Small intestine (tissue), 7 donors: ENCODE measurements around the gene BLNK. TPM values are rescaled to one million over a fixed set of nuclear protein-coding genes. Genes with fewer than 3 reads are reported as not detected.

Experiments used
- DNase-seq, 2 donors: peaks; one replicate each; pipeline versions ENCODE4 v3.0.0 to v3.0.0-alpha.2; 2013
- FAIRE-seq: peaks from 2 replicates; lab custom pipeline; 2012; peaks lifted over from hg19 to GRCh38; lab: Jason Lieb, UNC
- H3K27ac ChIP-seq, 3 donors: one replicate each; pipeline ENCODE4 v1.5.1; 2013; ENCODE audit warnings: low read length in 2 of 3, mild to moderate bottlenecking in 2 of 3, control low read depth in 1 of 3, inconsistent platforms in 1 of 3, low read depth in 1 of 3, moderate library complexity in 1 of 3
- H3K27me3 ChIP-seq, 3 donors: one replicate each; pipeline ENCODE4 v1.6.1; 2013; ENCODE audit warnings: low read length in 3 of 3, inconsistent platforms in 1 of 3; ENCODE audit not compliant: control insufficient read depth in 3 of 3, insufficient read depth in 3 of 3
- H3K36me3 ChIP-seq, 3 donors: one replicate each; pipeline ENCODE4 v1.6.1; 2013; ENCODE audit warnings: low read length in 3 of 3, inconsistent platforms in 1 of 3, low read depth in 1 of 3, mild to moderate bottlenecking in 1 of 3, moderate library complexity in 1 of 3; ENCODE audit not compliant: control insufficient read depth in 3 of 3, insufficient read depth in 2 of 3
- H3K4me1 ChIP-seq, 3 donors: one replicate each; pipeline ENCODE4 v1.6.1; 2013; ENCODE audit warnings: low read length in 2 of 3, inconsistent platforms in 1 of 3, low read depth in 1 of 3, mild to moderate bottlenecking in 1 of 3, moderate library complexity in 1 of 3; ENCODE audit not compliant: control insufficient read depth in 3 of 3, insufficient read depth in 2 of 3
- H3K4me3 ChIP-seq, 3 donors: one replicate each; pipeline ENCODE4 v1.5.1; 2013; ENCODE audit warnings: low read length in 3 of 3, control low read depth in 1 of 3, inconsistent platforms in 1 of 3, low read depth in 1 of 3, mild to moderate bottlenecking in 1 of 3, moderate library complexity in 1 of 3
- H3K9me3 ChIP-seq, 2 donors: one replicate each; pipeline ENCODE4 v1.6.1; 2013; ENCODE audit warnings: low read depth in 1 of 2, low read length in 1 of 2; ENCODE audit not compliant: control insufficient read depth in 2 of 2, insufficient read depth in 1 of 2
- WGBS, 3 donors: extraction: QIAGEN DNeasy Blood & Tissue Kit; methylation state at CpG; one replicate each; pipeline ENCODE4 v1.1.7; 2013; 5-methylcytosine and 5-hydroxymethylcytosine counted together
- polyA plus RNA-seq, 4 donors: library from polyadenylated mRNA; stranded (reverse) in 3 of 4; unstranded in 1 of 4; fragments of 200-250 nt in 3 of 4; fragments of 120-200 nt in 1 of 4; gene quantifications; one replicate each; pipeline versions ENCODE4 v1.2.1 to v1.2.3, GENCODE V29; 2013
- donor health status: healthy with polysubstance abuse.
- donor health status: control.
- donor health status: control.
- donor health status: Bipolar disorder and iron deficiency.
- donor health status: healthy.

The BLNK gene
- polyA plus RNA-seq, 4 donors, result 26.7 to 69.3 (median 41.7) TPM

DNA sequence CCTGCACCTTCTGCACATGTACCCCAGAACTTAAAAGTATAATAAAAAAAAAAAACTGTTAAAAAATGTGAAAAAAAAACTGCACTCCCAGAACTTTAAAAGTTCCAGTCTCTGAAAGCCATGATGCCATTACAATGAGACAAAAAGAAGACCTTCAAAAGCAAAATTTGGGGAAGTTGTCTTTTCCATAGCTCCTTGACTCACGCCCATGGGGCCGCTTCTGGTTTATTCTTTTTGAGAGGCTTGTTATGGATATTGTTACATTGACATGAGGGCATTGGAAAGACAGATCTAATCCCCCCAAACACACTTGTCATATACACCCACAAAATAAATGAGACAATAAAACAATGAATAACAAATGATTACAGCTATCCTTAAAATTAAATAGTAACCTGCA lies 798 bp downstream of the BLNK start:
- Histone ChIP-seq H3K27me3 (no peaks in the 10 kb centered on the region), H3K9me3 (peaks cover 0 to 4% of the 10 kb centered on the region in 2 donors), H3K27ac (peak overlapping the region; percentile 45 to 83 (median 82)), H3K36me3 (peaks cover 0 to 7% (median 0%) of the 10 kb centered on the region in 3 donors), H3K4me1 (peaks cover 4 to 48% (median 6%) of the 10 kb centered on the region in 3 donors), H3K4me3 (peak overlapping the region in 2 of 3 donors; percentile 49 to 50)
- FAIRE-seq (no peak), DNase-seq (peak in 1 of 2 donors; percentile 22)
- 20 to 53% (median 29%) methylated on average over 2 of the region's 2 CpGs for WGBS, 3 donors

- peak overlapping the region; percentile 68 to 89 (median 83) for H3K27ac ChIP-seq
- H3K27me3 ChIP-seq, result no peaks in the 10 kb centered on the region
- H3K9me3 ChIP-seq, result peaks cover 0 to 4% of the 10 kb centered on the region in 2 donors
- peak overlapping the region in 2 of 3 donors; percentile 49 to 50 for H3K4me3 ChIP-seq
- FAIRE-seq (no peak), DNase-seq (peak; percentile 45 to 80)
- WGBS, 3 donors, result 15 to 55% (median 30%) methylated on average over 6 of the region's 6 CpGs
- peaks cover 0 to 7% (median 0%) of the 10 kb centered on the region in 3 donors for H3K36me3 ChIP-seq
- H3K4me1 ChIP-seq, result peaks cover 4 to 48% (median 9%) of the 10 kb centered on the region in 3 donors
Observed at GRCh38 chr10:96269438-96270300, 1.7 kb downstream of the BLNK start.

DNA sequence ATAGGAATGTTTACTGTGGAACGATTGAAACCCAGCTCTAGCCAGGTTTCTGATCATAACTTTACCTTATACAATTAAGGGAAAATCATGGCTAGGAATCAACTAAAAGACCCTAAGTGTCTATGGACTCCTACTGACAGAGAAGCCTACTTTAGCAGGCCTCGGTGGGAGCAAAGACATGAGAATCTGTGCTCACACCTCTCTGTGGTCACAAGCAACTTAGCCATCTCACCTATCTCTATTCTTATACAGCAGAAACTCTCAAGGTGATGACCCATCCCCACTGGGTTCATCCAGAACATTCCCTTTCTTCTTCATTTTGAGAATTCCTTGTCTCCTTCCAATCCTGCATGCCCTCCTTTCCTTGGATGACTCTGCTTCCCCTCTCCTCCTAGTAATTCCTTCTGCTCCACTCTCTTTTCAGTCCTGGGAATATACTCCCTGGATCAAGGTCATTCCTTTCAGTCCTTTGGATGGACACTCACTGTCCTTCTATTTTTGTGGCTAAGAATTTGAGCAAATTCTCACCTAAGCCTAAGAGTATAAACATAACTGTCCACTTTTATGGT lies 2.9 kb downstream of the BLNK start:
- Histone ChIP-seq H3K27me3 (no peaks in the 10 kb centered on the region), H3K4me3 (peak overlapping the region in 1 of 3 donors; percentile 31), H3K9me3 (peaks cover 0 to 4% of the 10 kb centered on the region in 2 donors), H3K4me1 (peaks cover 4 to 50% (median 18%) of the 10 kb centered on the region in 3 donors), H3K27ac (peak overlapping the region in 1 of 3 donors; percentile 74), H3K36me3 (peaks cover 0 to 11% (median 0%) of the 10 kb centered on the region in 3 donors)
- FAIRE-seq (no peak), DNase-seq (no peak)
- 37 to 67% (median 41%) methylated on average over 2 of the region's 2 CpGs for WGBS, 3 donors

DNA sequence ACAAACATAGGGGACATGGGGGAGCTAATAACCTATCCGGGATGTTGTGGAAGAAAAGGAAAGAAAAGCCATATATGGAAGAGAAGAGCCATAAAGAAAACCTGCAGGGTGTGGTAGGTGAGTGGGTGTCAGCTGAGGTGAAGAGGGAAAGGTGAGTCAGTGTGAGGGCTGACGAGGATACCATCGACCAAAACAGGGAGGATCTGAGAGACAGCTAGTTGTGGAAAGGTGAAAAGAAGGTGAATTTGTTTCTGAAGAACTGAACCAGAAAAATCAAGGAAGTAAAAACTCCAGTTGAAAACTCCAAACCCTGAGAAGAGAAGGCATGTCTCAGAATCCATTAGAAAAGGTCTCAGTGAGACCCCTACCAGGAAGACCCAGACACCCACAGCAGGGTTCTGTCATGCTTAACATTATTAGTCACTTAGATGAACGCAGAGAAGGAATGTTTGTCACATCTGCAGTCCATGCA lies 4.1 kb downstream of the BLNK start:
- peak; percentile 58 to 76 for DNase-seq
- Histone ChIP-seq H3K9me3 (peaks cover 0 to 4% of the 10 kb centered on the region in 2 donors), H3K36me3 (peaks cover 0 to 15% (median 0%) of the 10 kb centered on the region in 3 donors), H3K4me3 (peak overlapping the region in 1 of 3 donors; percentile 39), H3K27ac (peak overlapping the region in 2 of 3 donors; percentile 67 to 77), H3K27me3 (no peaks in the 10 kb centered on the region), H3K4me1 (peaks cover 4 to 50% (median 21%) of the 10 kb centered on the region in 3 donors)
- no peak for FAIRE-seq
- 10 to 52% (median 38%) methylated on average over 4 of the region's 4 CpGs for WGBS, 3 donors

GRCh38 chr10:96266118-96266770 lies 5.1 kb downstream of the BLNK start:
- H3K27me3 ChIP-seq, result no peaks in the 10 kb centered on the region
- FAIRE-seq, result no peak
- H3K36me3 ChIP-seq, result peaks cover 0 to 15% (median 0%) of the 10 kb centered on the region in 3 donors
- H3K4me3 ChIP-seq, result peak overlapping the region in 1 of 3 donors; percentile 1
- H3K27ac ChIP-seq, result peak overlapping the region in 2 of 3 donors; percentile 67 to 77
- 16 to 60% (median 45%) methylated on average over 6 of the region's 6 CpGs for WGBS, 3 donors
- peaks cover 3 to 51% (median 21%) of the 10 kb centered on the region in 3 donors for H3K4me1 ChIP-seq
- DNase-seq, result peak in 1 of 2 donors; percentile 93
- H3K9me3 ChIP-seq, result peaks cover 0 to 4% of the 10 kb centered on the region in 2 donors

GRCh38 chr10:96264938-96265337 lies 6.4 kb downstream of the BLNK start:
- DNase-seq, result no peak
- Histone ChIP-seq H3K9me3 (peaks cover 0 to 4% of the 10 kb centered on the region in 2 donors), H3K4me1 (peaks cover 2 to 60% (median 21%) of the 10 kb centered on the region in 3 donors), H3K27ac (no peak overlapping the region), H3K27me3 (no peaks in the 10 kb centered on the region), H3K36me3 (peaks cover 0 to 15% (median 0%) of the 10 kb centered on the region in 3 donors), H3K4me3 (no peak overlapping the region)
- FAIRE-seq, result no peak
- 84 to 96% (median 88%) methylated on average over 4 of the region's 4 CpGs for WGBS, 3 donors

GRCh38 chr10:96263669-96264068 lies 7.7 kb downstream of the BLNK start:
- H3K4me3 ChIP-seq, result no peak overlapping the region
- H3K4me1 ChIP-seq, result peaks cover 2 to 57% (median 21%) of the 10 kb centered on the region in 3 donors
- no peaks in the 10 kb centered on the region for H3K27me3 ChIP-seq
- H3K36me3 ChIP-seq, result peaks cover 0 to 21% (median 0%) of the 10 kb centered on the region in 3 donors
- peak overlapping the region in 1 of 3 donors; percentile 52 for H3K27ac ChIP-seq
- H3K9me3 ChIP-seq, result peaks cover 0 to 4% of the 10 kb centered on the region in 2 donors
- FAIRE-seq (no peak), DNase-seq (no peak)
- 70 to 76% (median 72%) methylated on average over 4 of the region's 4 CpGs for WGBS, 3 donors
